Liver (tissue), 3 donors: ENCODE data around the gene IKZF3.

Experiments
- FOXA1 ChIP-seq: IDR thresholded peaks from 2 replicates; pipeline ENCODE4 v1.6.1; 2016; ENCODE audit warnings: antibody characterized with exemption
- FOXA2 ChIP-seq: IDR thresholded peaks from 2 replicates; pipeline ENCODE4 v1.6.1; 2016; ENCODE audit warnings: antibody characterized with exemption
- GABPA ChIP-seq, 2 donors: IDR thresholded peaks in 1 of 2; conservative IDR thresholded peaks in 1 of 2; 2 replicates each; pipeline ENCODE4 v1.6.1; 2016; ENCODE audit warnings: antibody characterized with exemption in 2 of 2, mild to moderate bottlenecking in 1 of 2, moderate library complexity in 1 of 2
- HNF4A ChIP-seq, 2 donors: conservative IDR thresholded peaks; 2 replicates each; pipeline ENCODE4 v1.6.1; 2016; ENCODE audit warnings: antibody characterized with exemption in 2 of 2, mild to moderate bottlenecking in 2 of 2
- JUND ChIP-seq, 2 donors: IDR thresholded peaks; 2 replicates each; pipeline ENCODE4 v1.6.1; 2016; ENCODE audit warnings: antibody characterized with exemption in 2 of 2
- RAD21 ChIP-seq, 2 donors: IDR thresholded peaks; 2 replicates each; pipeline ENCODE4 v1.6.1; 2016; ENCODE audit warnings: antibody characterized with exemption in 2 of 2, mild to moderate bottlenecking in 2 of 2
- RXRA ChIP-seq, 2 donors: IDR thresholded peaks; 2 replicates each; pipeline ENCODE4 v1.6.1; 2017 to 2018; ENCODE audit warnings: antibody characterized with exemption in 2 of 2, mild to moderate bottlenecking in 1 of 2
- SP1 ChIP-seq: IDR thresholded peaks from 2 replicates; pipeline ENCODE4 v1.6.1; 2018; ENCODE audit warnings: antibody characterized with exemption, mild to moderate bottlenecking
- TAF1 ChIP-seq: conservative IDR thresholded peaks from 2 replicates; pipeline ENCODE4 v1.6.1; 2016; ENCODE audit warnings: antibody characterized with exemption, mild to moderate bottlenecking
- YY1 ChIP-seq: IDR thresholded peaks from 2 replicates; pipeline ENCODE4 v1.6.1; 2016; ENCODE audit warnings: antibody characterized with exemption, mild to moderate bottlenecking
- TF ChIP-seq, protein P1 (sequence below): fragments of 150-350 bp; IDR thresholded peaks from 2 replicates; pipeline ENCODE4 v1.5.1; 2017; ENCODE audit warnings: improper control_type of control experiment, low read depth, low read length; ENCODE audit not compliant: missing input control
- TF ChIP-seq, protein P2 (sequence below): IDR thresholded peaks from 2 replicates; pipeline ENCODE4 v1.6.1; 2016; ENCODE audit warnings: antibody characterized with exemption
- TF ChIP-seq, protein P3 (sequence below): IDR thresholded peaks from 2 replicates; pipeline ENCODE4 v1.6.1; 2016; ENCODE audit warnings: antibody characterized with exemption, mild to moderate bottlenecking
- donor health status: healthy.
- donor health status: healthy.

DNA sequence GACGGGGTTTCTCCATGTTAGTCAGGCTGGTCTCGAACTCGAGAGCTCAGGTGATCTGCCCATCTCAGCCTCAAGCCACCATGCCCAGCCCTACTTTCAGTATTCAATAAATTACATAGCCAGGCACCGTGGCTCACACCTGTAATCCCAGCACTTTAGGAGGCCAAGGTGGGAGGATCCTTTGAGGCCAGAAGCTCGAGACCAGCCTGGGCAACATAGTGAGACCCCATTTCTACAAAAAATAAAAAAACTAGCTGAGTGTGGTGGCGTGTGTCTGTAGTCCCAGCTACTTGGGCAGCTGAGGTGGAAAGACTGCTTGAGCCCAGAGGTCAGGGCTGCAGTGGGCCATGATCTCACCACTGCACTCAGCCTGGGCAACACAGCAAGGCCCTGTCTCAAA lies 142.0 kb downstream of the IKZF3 start:
- TF ChIP-seq, protein P1, sequence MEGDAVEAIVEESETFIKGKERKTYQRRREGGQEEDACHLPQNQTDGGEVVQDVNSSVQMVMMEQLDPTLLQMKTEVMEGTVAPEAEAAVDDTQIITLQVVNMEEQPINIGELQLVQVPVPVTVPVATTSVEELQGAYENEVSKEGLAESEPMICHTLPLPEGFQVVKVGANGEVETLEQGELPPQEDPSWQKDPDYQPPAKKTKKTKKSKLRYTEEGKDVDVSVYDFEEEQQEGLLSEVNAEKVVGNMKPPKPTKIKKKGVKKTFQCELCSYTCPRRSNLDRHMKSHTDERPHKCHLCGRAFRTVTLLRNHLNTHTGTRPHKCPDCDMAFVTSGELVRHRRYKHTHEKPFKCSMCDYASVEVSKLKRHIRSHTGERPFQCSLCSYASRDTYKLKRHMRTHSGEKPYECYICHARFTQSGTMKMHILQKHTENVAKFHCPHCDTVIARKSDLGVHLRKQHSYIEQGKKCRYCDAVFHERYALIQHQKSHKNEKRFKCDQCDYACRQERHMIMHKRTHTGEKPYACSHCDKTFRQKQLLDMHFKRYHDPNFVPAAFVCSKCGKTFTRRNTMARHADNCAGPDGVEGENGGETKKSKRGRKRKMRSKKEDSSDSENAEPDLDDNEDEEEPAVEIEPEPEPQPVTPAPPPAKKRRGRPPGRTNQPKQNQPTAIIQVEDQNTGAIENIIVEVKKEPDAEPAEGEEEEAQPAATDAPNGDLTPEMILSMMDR, result no peak
- no peak for TF ChIP-seq RXRA (IDR thresholded peaks at IDR 0.05)
- no peak for TF ChIP-seq FOXA1
- no peak for TF ChIP-seq SP1
- no peak for TF ChIP-seq HNF4A (conservative IDR thresholded peaks at IDR 0.05)
- TF ChIP-seq, protein P2, sequence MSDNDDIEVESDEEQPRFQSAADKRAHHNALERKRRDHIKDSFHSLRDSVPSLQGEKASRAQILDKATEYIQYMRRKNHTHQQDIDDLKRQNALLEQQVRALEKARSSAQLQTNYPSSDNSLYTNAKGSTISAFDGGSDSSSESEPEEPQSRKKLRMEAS, result no peak
- TF ChIP-seq GABPA (IDR thresholded peaks at IDR 0.05 in 1 of 2, conservative IDR thresholded peaks at IDR 0.05 in 1 of 2), result no peak
- no peak for TF ChIP-seq TAF1
- no peak for TF ChIP-seq FOXA2
- TF ChIP-seq, protein P3, sequence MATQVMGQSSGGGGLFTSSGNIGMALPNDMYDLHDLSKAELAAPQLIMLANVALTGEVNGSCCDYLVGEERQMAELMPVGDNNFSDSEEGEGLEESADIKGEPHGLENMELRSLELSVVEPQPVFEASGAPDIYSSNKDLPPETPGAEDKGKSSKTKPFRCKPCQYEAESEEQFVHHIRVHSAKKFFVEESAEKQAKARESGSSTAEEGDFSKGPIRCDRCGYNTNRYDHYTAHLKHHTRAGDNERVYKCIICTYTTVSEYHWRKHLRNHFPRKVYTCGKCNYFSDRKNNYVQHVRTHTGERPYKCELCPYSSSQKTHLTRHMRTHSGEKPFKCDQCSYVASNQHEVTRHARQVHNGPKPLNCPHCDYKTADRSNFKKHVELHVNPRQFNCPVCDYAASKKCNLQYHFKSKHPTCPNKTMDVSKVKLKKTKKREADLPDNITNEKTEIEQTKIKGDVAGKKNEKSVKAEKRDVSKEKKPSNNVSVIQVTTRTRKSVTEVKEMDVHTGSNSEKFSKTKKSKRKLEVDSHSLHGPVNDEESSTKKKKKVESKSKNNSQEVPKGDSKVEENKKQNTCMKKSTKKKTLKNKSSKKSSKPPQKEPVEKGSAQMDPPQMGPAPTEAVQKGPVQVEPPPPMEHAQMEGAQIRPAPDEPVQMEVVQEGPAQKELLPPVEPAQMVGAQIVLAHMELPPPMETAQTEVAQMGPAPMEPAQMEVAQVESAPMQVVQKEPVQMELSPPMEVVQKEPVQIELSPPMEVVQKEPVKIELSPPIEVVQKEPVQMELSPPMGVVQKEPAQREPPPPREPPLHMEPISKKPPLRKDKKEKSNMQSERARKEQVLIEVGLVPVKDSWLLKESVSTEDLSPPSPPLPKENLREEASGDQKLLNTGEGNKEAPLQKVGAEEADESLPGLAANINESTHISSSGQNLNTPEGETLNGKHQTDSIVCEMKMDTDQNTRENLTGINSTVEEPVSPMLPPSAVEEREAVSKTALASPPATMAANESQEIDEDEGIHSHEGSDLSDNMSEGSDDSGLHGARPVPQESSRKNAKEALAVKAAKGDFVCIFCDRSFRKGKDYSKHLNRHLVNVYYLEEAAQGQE, result no peak
- TF ChIP-seq RAD21 (IDR thresholded peaks at IDR 0.05), result no peak
- TF ChIP-seq YY1, result no peak
- no peak for TF ChIP-seq JUND (IDR thresholded peaks at IDR 0.05)
